Left ventricle myocardium superior (tissue), 1 donor: Measurements from ENCODE around the gene SAT2. TPM values are rescaled to one million over a fixed set of nuclear protein-coding genes. Genes with fewer than 3 reads are reported as not detected.
"Not testable (repeated sequence)": the region's sequence is repeated elsewhere in the genome, so short reads cannot be mapped to it uniquely, and the experiment has no call there.

Experiments
- ATAC-seq: fragments of 200-7000 bp; cut with Tn5 transposase; one replicate; pipeline ENCODE4 v1.9.1; 2020; ENCODE audit warnings: mild to moderate bottlenecking, moderate library complexity
- DNase-seq: peaks from one replicate; pipeline ENCODE4 v3.0.0-alpha.2; 2020
- intact Hi-C: fragments of 100-400 bp; cut with micrococcal nuclease; formaldehyde crosslinking; loops from one replicate; pipeline ENCODE4 v1.11.0; 2022
- total RNA-seq: library from RNA; stranded (reverse); fragmentation: NEBNext Ultra II Directional; extraction: Animal tissue kit (Norgen Biotek cat#: 25700); gene quantifications from one replicate; pipeline ENCODE4 v1.2.1, GENCODE V29; 2021
- donor health status: DM: no; HTN: yes; CAD: no; lungs with severe emphysema.

SAT2 gene
- total RNA-seq, 1 donor from 2014 or later, result 74.4 TPM

- ATAC-seq (no peak), DNase-seq (no peak)
- intact Hi-C loops, result no loop called here
Observed at GRCh38 chr17:7611635-7612293, 15.9 kb downstream of the SAT2 start.

- no peak for ATAC-seq
- DNase-seq, result no peak
- intact Hi-C loops, result no loop called here
Observed at GRCh38 chr17:7610641-7611040, 17.0 kb downstream of the SAT2 start.

GRCh38 chr17:7606280-7606679 lies 21.3 kb downstream of the SAT2 start:
- intact Hi-C loops, result no loop called here
- DNase-seq, result no peak
- ATAC-seq, result peak; percentile 97

GRCh38 chr17:7597561-7597960 lies 30.1 kb downstream of the SAT2 start:
- DNase-seq, intact Hi-C loops, ATAC-seq: not testable (repeated sequence)

GRCh38 chr17:7593296-7593695 lies 34.3 kb downstream of the SAT2 start:
- intact Hi-C loops, result no loop called here
- ATAC-seq (no peak), DNase-seq (no peak)

GRCh38 chr17:7592422-7593021 lies 35.1 kb downstream of the SAT2 start:
- DNase-seq, result no peak
- intact Hi-C loops, result no loop called here
- no peak for ATAC-seq

- ATAC-seq (no peak), DNase-seq (no peak)
- intact Hi-C loops, result no loop called here
Observed at GRCh38 chr17:7591596-7591995, 36.0 kb downstream of the SAT2 start.

- ATAC-seq (no peak), DNase-seq (no peak)
- intact Hi-C loops, result no loop called here
Observed at GRCh38 chr17:7590743-7591142, 36.9 kb downstream of the SAT2 start.

GRCh38 chr17:7589891-7590691 lies 37.5 kb downstream of the SAT2 start, which contains the start of gene SOX15:
TSS of gene SOX15 (minus strand) at chr17:7590094. CDS start at chr17:7589676, 418 bp downstream.
- intact Hi-C loops, result no loop called here
- DNase-seq (no peak), ATAC-seq (peak; percentile 2)

GRCh38 chr17:7589204-7589868 lies 38.3 kb downstream of the SAT2 start:
- intact Hi-C loops, result no loop called here
- DNase-seq (peak; percentile 92), ATAC-seq (peak; percentile 84)

- DNase-seq (no peak), ATAC-seq (peak; percentile 2)
- intact Hi-C loops, result no loop called here
Observed at GRCh38 chr17:7588553-7589203, 38.9 kb downstream of the SAT2 start.

- intact Hi-C loops, result no loop called here
- no peak for ATAC-seq
- DNase-seq, result no peak
Observed at GRCh38 chr17:7587420-7588151, 40.0 kb downstream of the SAT2 start.

- DNase-seq, result peak; percentile 54
- ATAC-seq, result no peak
- intact Hi-C loops, result no loop called here
Observed at GRCh38 chr17:7586673-7587419, 40.8 kb downstream of the SAT2 start.

GRCh38 chr17:7583253-7584109 lies 44.1 kb downstream of the SAT2 start, which contains the start of gene MPDU1:
TSS of gene MPDU1 (plus strand) at chr17:7583852. CDS start at chr17:7583863, 11 bp downstream.
- DNase-seq (peak; percentile 98), ATAC-seq (peak; percentile 88)
- intact Hi-C loops, result no loop called here

- ATAC-seq (peak; percentile 0), DNase-seq (peak; percentile 52)
- intact Hi-C loops, result no loop called here
Observed at GRCh38 chr17:7582396-7583252, 45.0 kb downstream of the SAT2 start.
